B cell (primary cell): ENCODE measurements around the gene TM9SF4. TPM values are rescaled to one million over a fixed set of nuclear protein-coding genes. Genes with fewer than 3 reads are reported as not detected.

Experiments used
- ATAC-seq: fragments of 200-7000 bp; cut with Tn5 transposase; one replicate; pipeline ENCODE4 v1.10.0; 2021; ENCODE audit warnings: low read depth, mild to moderate bottlenecking, moderate number of reproducible peaks, moderate library complexity
- CTCF ChIA-PET: fragments of 350-600 bp; sonication (Branson Sonifier 250); formaldehyde crosslinking; loops from one replicate; lab custom pipeline; 2021; ENCODE audit warnings: antibody characterized with exemption, inconsistent platforms; lab: Charles Lee
- POLR2A ChIA-PET: fragments of 350-600 bp; sonication (Branson Sonifier 250); formaldehyde crosslinking; loops from one replicate; lab custom pipeline; 2021; ENCODE audit warnings: antibody characterized with exemption; lab: Charles Lee
- DNase-seq: peaks from one replicate; pipeline ENCODE4 v3.0.0; 2013
- H2AFZ ChIP-seq: 2 replicates; pipeline ENCODE4 v1.6.1; 2012; ENCODE audit warnings: mild to moderate bottlenecking, low read depth, low read length; ENCODE audit not compliant: insufficient read depth, poor library complexity, severe bottlenecking
- H3K27ac ChIP-seq, 2 donors: 1 replicate in 1 of 2; 2 replicates in 1 of 2; pipeline ENCODE4 v1.5.1; 2012 to 2013; ENCODE audit warnings: low read length in 2 of 2, mild to moderate bottlenecking in 2 of 2, moderate library complexity in 1 of 2
- H3K27me3 ChIP-seq, 4 experiments: fragments of 200-600 bp in 1 of 4; sonication (generic) in 1 of 4; replicated peaks in 1 of 4; 1 replicate in 2 of 4; 2 replicates in 2 of 4; pipeline versions ENCODE4 v1.6.1 to v1.7.0; 2013 to 2016; ENCODE audit warnings: low read length in 3 of 4, mild to moderate bottlenecking in 2 of 4, mixed read lengths in 1 of 4, moderate library complexity in 1 of 4; ENCODE audit not compliant: insufficient read depth in 4 of 4, control insufficient read depth in 3 of 4; ENCODE audit errors: control extremely low read depth in 1 of 4
- H3K36me3 ChIP-seq, 2 experiments: replicated peaks in 1 of 2; 1 replicate in 1 of 2; 2 replicates in 1 of 2; pipeline versions ENCODE4 v1.6.1 to v1.7.1; 2013; ENCODE audit warnings: low read length in 1 of 2; ENCODE audit not compliant: insufficient read depth in 2 of 2, control insufficient read depth in 1 of 2; ENCODE audit errors: control extremely low read depth in 1 of 2, extremely low read depth in 1 of 2
- H3K4me1 ChIP-seq, 2 donors: fragments of 200-600 bp in 1 of 2; sonication (generic) in 1 of 2; 1 replicate in 1 of 2; 2 replicates in 1 of 2; pipeline versions ENCODE4 v1.5.1 to v1.6.1; 2013 to 2017; ENCODE audit warnings: low read length in 2 of 2; ENCODE audit not compliant: control insufficient read depth in 2 of 2, insufficient read depth in 2 of 2
- H3K4me2 ChIP-seq: replicated peaks from 2 replicates; pipeline ENCODE3; 2012; ENCODE audit warnings: mild to moderate bottlenecking, low read depth, low read length; ENCODE audit not compliant: poor library complexity, severe bottlenecking
- H3K4me3 ChIP-seq, 5 experiments: fragments of 200-600 bp in 1 of 5; sonication (generic) in 1 of 5; 1 replicate in 3 of 5; 2 replicates in 2 of 5; pipeline versions ENCODE4 v1.5.1 to v1.7.0; 2011 to 2016; ENCODE audit warnings: low read length in 4 of 5, mild to moderate bottlenecking in 4 of 5, low read depth in 2 of 5, control low read depth in 1 of 5, moderate library complexity in 1 of 5; ENCODE audit not compliant: insufficient read depth in 1 of 5; ENCODE audit errors: control extremely low read depth in 1 of 5, extremely low read depth in 1 of 5
- H3K79me2 ChIP-seq: fragments of 200-600 bp; sonication (generic); one replicate; pipeline ENCODE4 v1.6.0; 2016; ENCODE audit warnings: low read length; ENCODE audit not compliant: control insufficient read depth, insufficient read depth
- H3K9ac ChIP-seq: fragments of 200-600 bp; sonication (generic); 2 replicates; pipeline ENCODE4 v1.6.1; 2017; ENCODE audit warnings: mild to moderate bottlenecking, low read length, moderate library complexity
- H3K9me3 ChIP-seq, 3 donors: one replicate each; pipeline versions ENCODE4 v1.6.1 to v1.7.1; 2013; ENCODE audit warnings: low read length in 2 of 3; ENCODE audit not compliant: control insufficient read depth in 2 of 3, insufficient read depth in 1 of 3; ENCODE audit errors: control extremely low read depth in 1 of 3
- H4K20me1 ChIP-seq: 2 replicates; pipeline ENCODE4 v1.6.0; 2012; ENCODE audit warnings: mild to moderate bottlenecking, low read length; ENCODE audit not compliant: insufficient read depth, control insufficient read depth, poor library complexity, severe bottlenecking
- H3K27ac Mint-ChIP-seq: one replicate; pipeline ENCODE4 v1.8.0; 2021; ENCODE audit warnings: mixed read lengths
- H3K27me3 Mint-ChIP-seq: one replicate; pipeline ENCODE4 v1.8.0; 2021; ENCODE audit warnings: mixed read lengths
- H3K4me1 Mint-ChIP-seq: one replicate; pipeline ENCODE4 v1.8.0; 2021; ENCODE audit warnings: mixed read lengths
- H3K4me3 Mint-ChIP-seq: one replicate; pipeline ENCODE4 v1.8.0; 2021; ENCODE audit warnings: mixed read lengths
- H3K9me3 Mint-ChIP-seq: one replicate; pipeline ENCODE4 v1.8.0; 2022; ENCODE audit warnings: mixed read lengths; ENCODE audit not compliant: insufficient read depth
- EZH2 ChIP-seq: IDR thresholded peaks from 2 replicates; pipeline ENCODE4 v1.6.1; 2012; ENCODE audit warnings: borderline replicate concordance, low read depth, mild to moderate bottlenecking, moderate library complexity, low read length; ENCODE audit not compliant: insufficient read depth, poor library complexity, severe bottlenecking
- WGBS: methylation state at CpG from one replicate; pipeline ENCODE4 v1.1.5; 2013; ENCODE audit warnings: missing lambda C conversion rate; ENCODE audit not compliant: insufficient coverage; 5-methylcytosine and 5-hydroxymethylcytosine counted together
- intact Hi-C: fragments of 100-400 bp; cut with micrococcal nuclease; formaldehyde crosslinking; loops from one replicate; pipeline ENCODE4 v1.10.0; 2022
- polyA plus RNA-seq: library from polyadenylated mRNA; depleted of rRNA; stranded (reverse); fragments of >200 nt; gene quantifications from 2 replicates; pipeline ENCODE4 v1.2.3, GENCODE V29; 2012
- total RNA-seq, 2 donors: library from RNA; stranded (reverse); fragments of 120-200 nt in 1 of 2; gene quantifications; 1 replicate in 1 of 2; 2 replicates in 1 of 2; pipeline versions ENCODE4 v1.2.3 to v1.2.4, GENCODE V29; 2013 to 2022
- TF ChIP-seq, protein P1 (sequence below): fragments of 200-600 bp; IDR thresholded peaks from one replicate; pipeline ENCODE4 v1.8.0; 2022; ENCODE audit warnings: antibody characterized with exemption, mild to moderate bottlenecking

The TM9SF4 gene
- total and polyA plus RNA-seq, 2 donors (not counting 1 experiment from before 2014, with no cell fraction given), result 23.5 to 53.8 TPM

DNA sequence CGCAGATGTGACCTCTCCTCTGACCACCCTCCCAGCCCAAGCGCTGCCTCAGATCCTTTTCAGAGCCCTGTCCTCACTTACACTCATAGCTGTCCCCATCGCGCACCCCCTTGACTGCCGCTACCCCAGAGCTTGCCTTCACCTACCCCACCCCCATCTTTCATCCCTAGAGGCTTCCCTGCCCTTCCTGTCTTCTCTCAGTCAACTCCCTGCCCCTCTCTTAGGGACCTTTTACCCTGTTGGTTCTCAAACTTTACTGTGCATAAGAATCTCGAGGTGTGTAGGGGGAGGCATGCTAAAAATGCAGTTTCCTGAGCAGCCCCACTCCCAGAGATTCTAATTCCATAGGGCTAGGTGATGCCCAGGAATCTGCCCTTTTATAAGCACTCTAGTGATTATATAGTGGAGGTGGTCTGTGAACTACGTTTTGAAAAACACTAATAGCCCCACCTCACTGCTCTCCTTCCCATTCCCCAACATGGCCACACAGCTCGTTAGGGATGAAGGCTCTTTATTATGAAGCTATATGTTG lies 725 bp downstream of the TM9SF4 start:
- intact Hi-C loops, result no loop called here
- ChIA-PET POLR2A (interaction anchor here (1.3 kb wide), 1 partner anchor 230 kb away, joined by 4 read pairs; no protein-coding TSS in a partner anchor), CTCF (interaction anchor here (1.1 to 1.4 kb wide), 2 partner anchors 70 to 258 kb away, joined by 3 to 4 read pairs; no protein-coding TSS in a partner anchor)
- 0% methylated on average over 5 of the region's 8 CpGs for WGBS
- peak overlapping the region; percentile 99 for H3K27ac ChIP-seq
- DNase-seq, result no peak
- peak overlapping the region; percentile 85 for H3K4me2 ChIP-seq
- no peak for ATAC-seq
- Mint-ChIP-seq H3K27ac (peak overlapping the region; percentile 99), H3K9me3 (no peaks in the 10 kb centered on the region), H3K4me1 (peaks cover 42% of the 10 kb centered on the region), H3K27me3 (no peaks in the 10 kb centered on the region), H3K4me3 (peak overlapping the region; percentile 99)
- no peaks in the 10 kb centered on the region for H3K9me3 ChIP-seq
- peaks cover 0 to 2% of the 10 kb centered on the region in 2 experiments for H3K36me3 ChIP-seq
- H4K20me1 ChIP-seq, result peaks cover 24% of the 10 kb centered on the region
- peak overlapping the region; percentile 99 for H2AFZ ChIP-seq
- H3K4me1 ChIP-seq, result peaks cover 8 to 9% of the 10 kb centered on the region in 2 donors
- peak overlapping the region; percentile 100 for H3K9ac ChIP-seq
- TF ChIP-seq, protein P1, sequence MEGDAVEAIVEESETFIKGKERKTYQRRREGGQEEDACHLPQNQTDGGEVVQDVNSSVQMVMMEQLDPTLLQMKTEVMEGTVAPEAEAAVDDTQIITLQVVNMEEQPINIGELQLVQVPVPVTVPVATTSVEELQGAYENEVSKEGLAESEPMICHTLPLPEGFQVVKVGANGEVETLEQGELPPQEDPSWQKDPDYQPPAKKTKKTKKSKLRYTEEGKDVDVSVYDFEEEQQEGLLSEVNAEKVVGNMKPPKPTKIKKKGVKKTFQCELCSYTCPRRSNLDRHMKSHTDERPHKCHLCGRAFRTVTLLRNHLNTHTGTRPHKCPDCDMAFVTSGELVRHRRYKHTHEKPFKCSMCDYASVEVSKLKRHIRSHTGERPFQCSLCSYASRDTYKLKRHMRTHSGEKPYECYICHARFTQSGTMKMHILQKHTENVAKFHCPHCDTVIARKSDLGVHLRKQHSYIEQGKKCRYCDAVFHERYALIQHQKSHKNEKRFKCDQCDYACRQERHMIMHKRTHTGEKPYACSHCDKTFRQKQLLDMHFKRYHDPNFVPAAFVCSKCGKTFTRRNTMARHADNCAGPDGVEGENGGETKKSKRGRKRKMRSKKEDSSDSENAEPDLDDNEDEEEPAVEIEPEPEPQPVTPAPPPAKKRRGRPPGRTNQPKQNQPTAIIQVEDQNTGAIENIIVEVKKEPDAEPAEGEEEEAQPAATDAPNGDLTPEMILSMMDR, result no peak
- TF ChIP-seq EZH2, result no peak
- H3K4me3 ChIP-seq, result peak overlapping the region; percentile 87 to 96 (median 95)
- no peaks in the 10 kb centered on the region for H3K27me3 ChIP-seq
- H3K79me2 ChIP-seq, result peaks cover 58% of the 10 kb centered on the region

DNA sequence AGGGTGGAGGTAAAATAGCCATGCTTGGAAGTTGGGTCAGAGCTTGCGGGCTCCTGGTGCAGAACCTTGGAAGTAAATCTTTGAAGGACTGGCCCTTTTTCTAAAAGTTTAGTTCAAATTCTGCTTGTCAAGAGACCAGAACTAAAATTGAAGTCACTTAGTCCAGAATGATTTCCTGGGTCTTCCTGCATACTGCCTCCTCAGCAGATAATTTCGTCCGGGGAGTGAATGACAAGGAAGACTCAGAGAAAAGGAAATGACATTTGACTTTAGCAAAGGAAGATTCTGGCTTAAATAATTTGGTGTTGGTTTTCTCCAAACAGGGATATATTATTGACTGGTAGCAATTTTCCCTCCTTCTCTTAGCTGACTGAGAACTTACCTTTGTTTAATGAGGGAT lies 1.2 kb downstream of the TM9SF4 start:
- peak overlapping the region in 1 of 2 donors; percentile 99 for H3K27ac ChIP-seq
- H3K4me2 ChIP-seq, result peak overlapping the region; percentile 85
- ChIA-PET CTCF (interaction anchor here (1.1 kb wide), 1 partner anchor 258 kb away, joined by 3 read pairs; no protein-coding TSS in a partner anchor), POLR2A (no interaction called here)
- H3K9ac ChIP-seq, result peak overlapping the region; percentile 100
- TF ChIP-seq, protein P1, result no peak
- Mint-ChIP-seq H3K9me3 (no peaks in the 10 kb centered on the region), H3K27me3 (no peaks in the 10 kb centered on the region), H3K4me1 (peaks cover 45% of the 10 kb centered on the region), H3K4me3 (peak overlapping the region; percentile 99), H3K27ac (peak overlapping the region; percentile 99)
- H3K79me2 ChIP-seq, result peaks cover 63% of the 10 kb centered on the region
- peak overlapping the region in 2 of 5 experiments; percentile 90 to 95 for H3K4me3 ChIP-seq
- H3K4me1 ChIP-seq, result peaks cover 8 to 9% of the 10 kb centered on the region in 2 donors
- H3K27me3 ChIP-seq, result no peaks in the 10 kb centered on the region
- peaks cover 0 to 2% of the 10 kb centered on the region in 2 experiments for H3K36me3 ChIP-seq
- no peak overlapping the region for H2AFZ ChIP-seq
- intact Hi-C loops, result no loop called here
- no peaks in the 10 kb centered on the region for H3K9me3 ChIP-seq
- peaks cover 29% of the 10 kb centered on the region for H4K20me1 ChIP-seq
- ATAC-seq (no peak), DNase-seq (no peak)
- WGBS, result 96% methylated on average over 3 of the region's 3 CpGs
